Measurements from ENCODE around the gene PGBD4. TPM values are rescaled to one million over a fixed set of nuclear protein-coding genes. Genes with fewer than 3 reads are reported as not detected.

PGBD4 gene
- total RNA-seq, 1 donor from 2014 or later, result 2.0 TPM

GRCh38 chr15:34070003-34070402, 31.9 kb upstream of the PGBD4 start:
- Mint-ChIP-seq H3K4me1 (ENCODE audit: unreplicated experiment) (no peaks in the 10 kb centered on the region), H3K27me3 (ENCODE audit: unreplicated experiment) (no peaks in the 10 kb centered on the region), H3K4me3 (ENCODE audit: unreplicated experiment) (no peak overlapping the region), H3K27ac (ENCODE audit: unreplicated experiment) (no peak overlapping the region), H3K36me3 (ENCODE audit: unreplicated experiment) (no peaks in the 10 kb centered on the region), H3K9me3 (ENCODE audit: unreplicated experiment) (no peaks in the 10 kb centered on the region)
- no peak for TF ChIP-seq CTCF (IDR thresholded peaks at IDR 0.05)
- DNase-seq (ENCODE audit: extremely low spot score, unreplicated experiment), result no peak

- H3K4me3 Mint-ChIP-seq (ENCODE audit: unreplicated experiment), result no peak overlapping the region
- H3K36me3 Mint-ChIP-seq (ENCODE audit: unreplicated experiment), result no peaks in the 10 kb centered on the region
- H3K9me3 Mint-ChIP-seq (ENCODE audit: unreplicated experiment), result no peaks in the 10 kb centered on the region
- no peak overlapping the region for H3K27ac Mint-ChIP-seq (ENCODE audit: unreplicated experiment)
- DNase-seq (ENCODE audit: extremely low spot score, unreplicated experiment), result no peak
- H3K4me1 Mint-ChIP-seq (ENCODE audit: unreplicated experiment), result no peaks in the 10 kb centered on the region
- TF ChIP-seq CTCF (IDR thresholded peaks at IDR 0.05), result no peak
- no peaks in the 10 kb centered on the region for H3K27me3 Mint-ChIP-seq (ENCODE audit: unreplicated experiment)
Observed at GRCh38 chr15:34076785-34077184, 25.1 kb upstream of the PGBD4 start.

- Mint-ChIP-seq H3K4me1 (ENCODE audit: unreplicated experiment) (no peaks in the 10 kb centered on the region), H3K27me3 (ENCODE audit: unreplicated experiment) (no peaks in the 10 kb centered on the region), H3K27ac (ENCODE audit: unreplicated experiment) (no peak overlapping the region), H3K36me3 (ENCODE audit: unreplicated experiment) (peaks cover 6% of the 10 kb centered on the region), H3K9me3 (ENCODE audit: unreplicated experiment) (no peaks in the 10 kb centered on the region), H3K4me3 (ENCODE audit: unreplicated experiment) (no peak overlapping the region)
- no peak for TF ChIP-seq CTCF (IDR thresholded peaks at IDR 0.05)
- no peak for DNase-seq (ENCODE audit: extremely low spot score, unreplicated experiment)
Observed at GRCh38 chr15:34078900-34079299, 23.0 kb upstream of the PGBD4 start.

GRCh38 chr15:34079904-34080303, 22.0 kb upstream of the PGBD4 start:
- peaks cover 13% of the 10 kb centered on the region for H3K36me3 Mint-ChIP-seq (ENCODE audit: unreplicated experiment)
- no peaks in the 10 kb centered on the region for H3K27me3 Mint-ChIP-seq (ENCODE audit: unreplicated experiment)
- no peak overlapping the region for H3K4me3 Mint-ChIP-seq (ENCODE audit: unreplicated experiment)
- H3K27ac Mint-ChIP-seq (ENCODE audit: unreplicated experiment), result no peak overlapping the region
- no peak for TF ChIP-seq CTCF (IDR thresholded peaks at IDR 0.05)
- H3K9me3 Mint-ChIP-seq (ENCODE audit: unreplicated experiment), result no peaks in the 10 kb centered on the region
- no peak for DNase-seq (ENCODE audit: extremely low spot score, unreplicated experiment)
- H3K4me1 Mint-ChIP-seq (ENCODE audit: unreplicated experiment), result no peaks in the 10 kb centered on the region

GRCh38 chr15:34084086-34084485, 17.8 kb upstream of the PGBD4 start:
- Mint-ChIP-seq H3K4me1 (ENCODE audit: unreplicated experiment) (no peaks in the 10 kb centered on the region), H3K36me3 (ENCODE audit: unreplicated experiment) (peaks cover 32% of the 10 kb centered on the region), H3K4me3 (ENCODE audit: unreplicated experiment) (no peak overlapping the region), H3K9me3 (ENCODE audit: unreplicated experiment) (no peaks in the 10 kb centered on the region), H3K27me3 (ENCODE audit: unreplicated experiment) (no peaks in the 10 kb centered on the region), H3K27ac (ENCODE audit: unreplicated experiment) (no peak overlapping the region)
- no peak for TF ChIP-seq CTCF (IDR thresholded peaks at IDR 0.05)
- no peak for DNase-seq (ENCODE audit: extremely low spot score, unreplicated experiment)

All from osteocyte (in vitro differentiated cells).